ENCODE data around the gene KIF11.

DNA sequence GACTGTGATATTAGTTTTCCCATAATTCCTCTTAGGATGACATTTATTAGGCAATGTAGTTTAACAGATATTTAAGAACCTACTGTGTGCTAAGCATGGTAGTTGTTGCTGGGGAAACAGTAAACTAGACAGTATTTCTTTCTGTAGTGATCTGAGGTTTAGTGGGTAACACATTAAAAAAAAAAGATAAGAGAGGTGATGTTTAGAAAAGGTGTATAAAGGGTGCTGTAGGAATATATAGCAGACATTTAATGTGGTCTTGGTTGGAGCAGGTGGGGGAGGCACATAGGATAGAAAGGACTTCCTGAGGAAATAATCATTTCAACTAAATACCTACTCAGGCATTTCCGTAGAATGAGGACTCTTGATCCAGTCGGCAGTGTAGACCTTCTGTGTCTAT lies 11.9 kb downstream of the KIF11 start:
- no peak for TF ChIP-seq EP300 (IDR thresholded peaks at IDR 0.05; ENCODE audit: low read depth)
- TF ChIP-seq, protein P1, sequence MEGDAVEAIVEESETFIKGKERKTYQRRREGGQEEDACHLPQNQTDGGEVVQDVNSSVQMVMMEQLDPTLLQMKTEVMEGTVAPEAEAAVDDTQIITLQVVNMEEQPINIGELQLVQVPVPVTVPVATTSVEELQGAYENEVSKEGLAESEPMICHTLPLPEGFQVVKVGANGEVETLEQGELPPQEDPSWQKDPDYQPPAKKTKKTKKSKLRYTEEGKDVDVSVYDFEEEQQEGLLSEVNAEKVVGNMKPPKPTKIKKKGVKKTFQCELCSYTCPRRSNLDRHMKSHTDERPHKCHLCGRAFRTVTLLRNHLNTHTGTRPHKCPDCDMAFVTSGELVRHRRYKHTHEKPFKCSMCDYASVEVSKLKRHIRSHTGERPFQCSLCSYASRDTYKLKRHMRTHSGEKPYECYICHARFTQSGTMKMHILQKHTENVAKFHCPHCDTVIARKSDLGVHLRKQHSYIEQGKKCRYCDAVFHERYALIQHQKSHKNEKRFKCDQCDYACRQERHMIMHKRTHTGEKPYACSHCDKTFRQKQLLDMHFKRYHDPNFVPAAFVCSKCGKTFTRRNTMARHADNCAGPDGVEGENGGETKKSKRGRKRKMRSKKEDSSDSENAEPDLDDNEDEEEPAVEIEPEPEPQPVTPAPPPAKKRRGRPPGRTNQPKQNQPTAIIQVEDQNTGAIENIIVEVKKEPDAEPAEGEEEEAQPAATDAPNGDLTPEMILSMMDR (IDR thresholded peaks at IDR 0.05): no peak

Data from transverse colon (tissue), 3 donors.